ENCODE results near the gene MX2. TPM values are rescaled to one million over a fixed set of nuclear protein-coding genes. Genes with fewer than 3 reads are reported as not detected.

Gene MX2
- total and polyA plus RNA-seq, 9 of the 15 experiments (the other 6 are each of a cell fraction or from before 2014, with no cell fraction given): 0.10 to 0.95 (median 0.47) TPM; not detected in 1

- Histone ChIP-seq H3K4me2 (ENCODE audit: insufficient read depth, low read length) (no peak overlapping the region), H3K4me3 (no peak overlapping the region), H3K9me3 (replicated peaks; ENCODE audit: control insufficient read depth, insufficient read depth, low read depth, low read length) (no peaks in the 10 kb centered on the region), H3K27me3 (ENCODE audit: control insufficient read depth in 2 of 2, insufficient read depth in 2 of 2, low read length in 2 of 2) (peaks cover 0 to 10% of the 10 kb centered on the region in 2 experiments; a peak in 1 of 5 replicates), H3K79me2 (ENCODE audit: control insufficient read depth, insufficient read depth, low read length) (no peaks in the 10 kb centered on the region), H3K27ac (ENCODE audit: extremely low read depth, low read depth, low read length) (no peak overlapping the region), H3K9ac (ENCODE audit: insufficient read depth in 1 of 2, low read depth in 2 of 2, low read length in 2 of 2) (no peak overlapping the region), H4K20me1 (replicated peaks; ENCODE audit: control insufficient read depth, insufficient read depth, low read length) (no peaks in the 10 kb centered on the region), H2AFZ (ENCODE audit: low read depth, low read length) (no peak overlapping the region), H3K4me1 (replicated peaks in 1 of 2; ENCODE audit: control insufficient read depth in 2 of 2, insufficient read depth in 2 of 2, low read length in 2 of 2) (no peaks in the 10 kb centered on the region), H3K36me3 (ENCODE audit: control insufficient read depth, insufficient read depth, low read length) (no peaks in the 10 kb centered on the region), H3K9me1 (ENCODE audit: control insufficient read depth, insufficient read depth, low read length) (no peaks in the 10 kb centered on the region)
- 1% methylated on average over 19 of the region's 19 CpGs for whole genome bisulfite sequencing (ENCODE audit: insufficient coverage, low coverage, missing lambda C conversion rate)
- in situ Hi-C loops (cut with MboI): no loop called here
- FAIRE-seq (no peak), DNase-seq (ENCODE audit: extremely low read depth in 1 of 4, low spot score in 3 of 4) (no peak), ATAC-seq (no peak)
- POLR2A ChIA-PET: interaction anchor here (0.6 kb wide), 1 partner anchor 8 kb away, joined by 3 read pairs; no protein-coding TSS in a partner anchor
- intact Hi-C loops (cut with micrococcal nuclease): no loop called here
- no TSS peak for BruUV-seq (replicated peaks)
- CTCF ChIA-PET (ENCODE audit: low intra/inter-chr PET ratio): no interaction called here
- no peak for TF ChIP-seq MEF2D (tag; conservative IDR thresholded peaks at IDR 0.05; ENCODE audit: low read depth)
- no peak for TF ChIP-seq BHLHE40 (IDR thresholded peaks at IDR 0.05; ENCODE audit: low read length)
- TF ChIP-seq ASH1L (IDR thresholded peaks at IDR 0.05; ENCODE audit: borderline replicate concordance, low read depth, partially characterized antibody): no peak
- TF ChIP-seq RERE (CRISPR knock-in tag; IDR thresholded peaks at IDR 0.05; ENCODE audit: borderline replicate concordance): no peak
- no peak for TF ChIP-seq ZNF197 (CRISPR knock-in tag; IDR thresholded peaks at IDR 0.05; ENCODE audit: low read depth)
- no peak for TF ChIP-seq ZNF165 (CRISPR knock-in tag; IDR thresholded peaks at IDR 0.05; ENCODE audit: borderline replicate concordance)
- TF ChIP-seq ZNF707 (CRISPR knock-in tag; conservative IDR thresholded peaks at IDR 0.05): no peak
- no peak for TF ChIP-seq MED1 (CRISPR knock-in tag; IDR thresholded peaks at IDR 0.05; ENCODE audit: borderline replicate concordance)
- TF ChIP-seq SIX5 (IDR thresholded peaks at IDR 0.05; ENCODE audit: borderline replicate concordance in 1 of 2, insufficient read depth in 1 of 2, low read depth in 1 of 2, low read length in 2 of 2): no peak
- no peak for TF ChIP-seq ETS1 (conservative IDR thresholded peaks at IDR 0.05; ENCODE audit: control insufficient read depth, low read depth, low read length)
- no peak for TF ChIP-seq NR1H2 (CRISPR knock-in tag; IDR thresholded peaks at IDR 0.05)
- TF ChIP-seq NR2C1 (IDR thresholded peaks at IDR 0.05): no peak
- no peak for TF ChIP-seq NR2C1 (tag; IDR thresholded peaks at IDR 0.05)
- TF ChIP-seq XRCC4 (IDR thresholded peaks at IDR 0.05; ENCODE audit: extremely low read depth, insufficient read depth, insufficient read length): no peak
Observed at GRCh38 chr21:41349619-41350390, 12.0 kb upstream of the MX2 start.

Data from K562 (cell line).